H1 (cell line): ENCODE results near the gene INPP5J. TPM values are rescaled to one million over a fixed set of nuclear protein-coding genes. Genes with fewer than 3 reads are reported as not detected.

Source experiments
- CTCF ChIA-PET: fragments of 300-600 bp; sonication (Branson Sonifier 250); formaldehyde crosslinking; loops from one replicate; lab custom pipeline; 2021; ENCODE audit not compliant: partially characterized antibody; lab: Charles Lee
- POLR2A ChIA-PET: fragments of 300-600 bp; sonication (Branson Sonifier 250); formaldehyde crosslinking; loops from one replicate; lab custom pipeline; 2021; ENCODE audit warnings: inconsistent platforms; ENCODE audit not compliant: partially characterized antibody; lab: Charles Lee
- DNase-seq, 2 experiments: peaks; one replicate each; pipeline versions ENCODE4 v3.0.0 to v3.0.0-alpha.2; 2010 to 2022; ENCODE audit warnings: low spot score in 2 of 2, low read depth in 1 of 2, mixed read lengths in 1 of 2
- FAIRE-seq: peaks from 2 replicates; lab custom pipeline; 2011; peaks lifted over from hg19 to GRCh38; lab: Jason Lieb, UNC
- H2AFZ ChIP-seq: 2 replicates; pipeline ENCODE4 v1.8.1; 2012; ENCODE audit warnings: low read length, inconsistent platforms
- H2AK5ac ChIP-seq: 2 replicates; pipeline ENCODE4 v1.6.1; 2013; ENCODE audit warnings: low read depth, low read length
- H2BK120ac ChIP-seq: replicated peaks from 2 replicates; pipeline ENCODE3; 2013; ENCODE audit warnings: low read depth, low read length, inconsistent platforms
- H2BK12ac ChIP-seq: 2 replicates; pipeline ENCODE4 v1.6.1; 2013; ENCODE audit warnings: low read depth, low read length
- H2BK15ac ChIP-seq: 2 replicates; pipeline ENCODE4 v1.6.1; 2013; ENCODE audit warnings: low read length
- H2BK20ac ChIP-seq: 2 replicates; pipeline ENCODE4 v1.6.1; 2013; ENCODE audit warnings: low read length
- H2BK5ac ChIP-seq: 2 replicates; pipeline ENCODE4 v1.6.1; 2013; ENCODE audit warnings: low read depth, low read length
- H3K14ac ChIP-seq: 2 replicates; pipeline ENCODE4 v1.6.1; 2013; ENCODE audit warnings: inconsistent platforms; ENCODE audit not compliant: insufficient read length
- H3K18ac ChIP-seq: 2 replicates; pipeline ENCODE4 v1.6.1; 2013; ENCODE audit warnings: low read length; ENCODE audit errors: extremely low read depth
- H3K23ac ChIP-seq: 2 replicates; pipeline ENCODE4 v1.6.1; 2013; ENCODE audit warnings: inconsistent platforms; ENCODE audit not compliant: insufficient read length
- H3K23me2 ChIP-seq: 2 replicates; pipeline ENCODE4 v1.6.1; 2013; ENCODE audit warnings: low read depth, low read length
- H3K27ac ChIP-seq: 2 replicates; pipeline ENCODE4 v1.6.1; 2011; ENCODE audit warnings: low read depth, low read length, inconsistent platforms
- H3K27me3 ChIP-seq, 4 experiments: replicated peaks in 1 of 4; 1 replicate in 1 of 4; 2 replicates in 3 of 4; pipeline versions ENCODE4 v1.6.1 to v1.8.1; 2011 to 2013; ENCODE audit warnings: low read length in 3 of 4, mild to moderate bottlenecking in 3 of 4, inconsistent platforms in 2 of 4, mixed read lengths in 2 of 4, moderate library complexity in 1 of 4; ENCODE audit not compliant: control insufficient read depth in 3 of 4, insufficient read depth in 3 of 4; ENCODE audit errors: extremely low read depth in 1 of 4
- H3K36me3 ChIP-seq, 4 experiments: 2 replicates each; pipeline versions ENCODE4 v1.6.1 to v1.8.1; 2011 to 2013; ENCODE audit warnings: mild to moderate bottlenecking in 4 of 4, low read length in 3 of 4, moderate library complexity in 2 of 4, control low read depth in 1 of 4, inconsistent platforms in 1 of 4; ENCODE audit not compliant: insufficient read depth in 4 of 4, control insufficient read depth in 2 of 4
- H3K4ac ChIP-seq: replicated peaks from 2 replicates; pipeline ENCODE3; 2013; ENCODE audit warnings: low read length, low read depth, mixed read lengths, inconsistent platforms; ENCODE audit not compliant: insufficient read length
- H3K4me1 ChIP-seq, 4 experiments: replicated peaks in 1 of 4; 1 replicate in 1 of 4; 2 replicates in 3 of 4; pipeline versions ENCODE4 v1.6.1 to v1.8.1; 2011 to 2013; ENCODE audit warnings: low read length in 3 of 4, inconsistent platforms in 2 of 4, mixed read lengths in 1 of 4; ENCODE audit not compliant: insufficient read depth in 4 of 4, control insufficient read depth in 3 of 4
- H3K4me2 ChIP-seq, 2 experiments: 2 replicates each; pipeline versions ENCODE4 v1.6.1 to v1.8.1; 2011 to 2013; ENCODE audit warnings: low read depth in 2 of 2, low read length in 2 of 2, control low read depth in 1 of 2, inconsistent platforms in 1 of 2, mild to moderate bottlenecking in 1 of 2; ENCODE audit not compliant: insufficient read depth in 1 of 2
- H3K4me3 ChIP-seq, 4 experiments: fragments of 200-600, 300-600 bp in 1 of 4; sonication (generic), shearing (Covaris generic), sonication (Bioruptor Twin) in 1 of 4; 2 replicates each; pipeline versions ENCODE4 v1.5.1 to v1.8.1; 2011 to 2016; ENCODE audit warnings: low read length in 4 of 4, low read depth in 3 of 4, control low read depth in 2 of 4, inconsistent platforms in 2 of 4, mild to moderate bottlenecking in 2 of 4, mixed read lengths in 1 of 4, moderate library complexity in 1 of 4; ENCODE audit not compliant: insufficient read depth in 2 of 4; ENCODE audit errors: extremely low read depth in 1 of 4
- H3K56ac ChIP-seq: replicated peaks from 2 replicates; pipeline ENCODE3; 2013; ENCODE audit warnings: low read depth, mild to moderate bottlenecking, mixed read lengths, low read length, inconsistent platforms; ENCODE audit not compliant: insufficient read length
- H3K79me1 ChIP-seq: 2 replicates; pipeline ENCODE4 v1.6.1; 2013; ENCODE audit warnings: low read depth, low read length, control low read depth
- H3K79me2 ChIP-seq, 2 experiments: 2 replicates each; pipeline versions ENCODE4 v1.6.1 to v1.8.1; 2012 to 2013; ENCODE audit warnings: low read length in 2 of 2, mild to moderate bottlenecking in 2 of 2, inconsistent platforms in 1 of 2; ENCODE audit not compliant: insufficient read depth in 2 of 2, control insufficient read depth in 1 of 2
- H3K9ac ChIP-seq, 4 experiments: replicated peaks in 1 of 4; 1 replicate in 1 of 4; 2 replicates in 3 of 4; pipeline versions ENCODE4 v1.6.1 to v1.8.1; 2011 to 2013; ENCODE audit warnings: low read depth in 3 of 4, low read length in 3 of 4, control low read depth in 2 of 4, mild to moderate bottlenecking in 2 of 4, moderate library complexity in 2 of 4, inconsistent platforms in 1 of 4; ENCODE audit errors: extremely low read depth in 1 of 4
- H3K9me3 ChIP-seq, 2 experiments: 2 replicates each; pipeline versions ENCODE4 v1.6.1 to v1.8.1; 2012 to 2013; ENCODE audit warnings: mild to moderate bottlenecking in 2 of 2, moderate library complexity in 2 of 2, control low read depth in 1 of 2, inconsistent platforms in 1 of 2, low read depth in 1 of 2, low read length in 1 of 2, mixed read lengths in 1 of 2; ENCODE audit not compliant: insufficient read depth in 2 of 2
- H4K20me1 ChIP-seq, 2 experiments: replicated peaks in 1 of 2; 2 replicates each; pipeline versions ENCODE3 to v1.8.1; 2011 to 2013; ENCODE audit warnings: inconsistent platforms in 2 of 2, low read length in 2 of 2, mild to moderate bottlenecking in 1 of 2; ENCODE audit not compliant: insufficient read depth in 2 of 2, control insufficient read depth in 1 of 2
- H4K5ac ChIP-seq: 2 replicates; pipeline ENCODE4 v1.6.1; 2013; ENCODE audit warnings: low read length, low read depth, mixed read lengths, inconsistent platforms; ENCODE audit not compliant: insufficient read length
- H4K8ac ChIP-seq: 2 replicates; pipeline ENCODE4 v1.8.0; 2013; ENCODE audit warnings: mild to moderate bottlenecking, moderate library complexity, low read length, inconsistent platforms; ENCODE audit not compliant: insufficient read depth; ENCODE audit errors: extremely low read depth
- H4K91ac ChIP-seq: replicated peaks from 2 replicates; pipeline ENCODE3; 2013; ENCODE audit warnings: low read length, mixed read lengths, inconsistent platforms; ENCODE audit not compliant: insufficient read length
- BACH1 ChIP-seq: IDR thresholded peaks from 2 replicates; pipeline ENCODE4 v1.6.1; 2012; ENCODE audit warnings: low read length, improper control_type of control experiment
- CTBP2 ChIP-seq: IDR thresholded peaks from 2 replicates; pipeline ENCODE4 v1.7.0; 2011; ENCODE audit warnings: borderline replicate concordance, mild to moderate bottlenecking, moderate library complexity, mixed read lengths, low read length; ENCODE audit not compliant: insufficient read depth, insufficient read length
- CTCF ChIP-seq, 3 experiments: IDR thresholded peaks; 1 replicate in 2 of 3; 2 replicates in 1 of 3; pipeline versions ENCODE4 v1.5.1 to v1.6.1; 2011; ENCODE audit warnings: low read length in 3 of 3, mild to moderate bottlenecking in 3 of 3, inconsistent platforms in 2 of 3, low read depth in 1 of 3, moderate library complexity in 1 of 3; ENCODE audit not compliant: insufficient read depth in 1 of 3; ENCODE audit errors: control extremely low read depth in 1 of 3
- EGR1 ChIP-seq: IDR thresholded peaks from 2 replicates; pipeline ENCODE4 v1.6.1; 2011; ENCODE audit warnings: low read depth, low read length, borderline replicate concordance
- KDM5A ChIP-seq: fragments of 200-600 bp; IDR thresholded peaks from 2 replicates; pipeline ENCODE4 v1.7.1; 2012; ENCODE audit warnings: mild to moderate bottlenecking, low read length, inconsistent platforms, mixed read lengths
- POLR2A ChIP-seq, 2 experiments: IDR thresholded peaks; 1 replicate in 1 of 2; 2 replicates in 1 of 2; pipeline ENCODE4 v1.6.1; 2011; ENCODE audit warnings: low read depth in 2 of 2, low read length in 2 of 2, mild to moderate bottlenecking in 2 of 2; ENCODE audit errors: control extremely low read depth in 1 of 2
- RAD21 ChIP-seq, 2 experiments: IDR thresholded peaks in 1 of 2; conservative IDR thresholded peaks in 1 of 2; 2 replicates each; pipeline ENCODE4 v1.6.1; 2011; ENCODE audit warnings: low read depth in 2 of 2, low read length in 2 of 2, improper control_type of control experiment in 1 of 2, inconsistent platforms in 1 of 2, mild to moderate bottlenecking in 1 of 2, moderate library complexity in 1 of 2
- RFX5 ChIP-seq: IDR thresholded peaks from 2 replicates; pipeline ENCODE4 v1.6.1; 2011; ENCODE audit warnings: low read depth, low read length, improper control_type of control experiment, borderline replicate concordance
- SP2 ChIP-seq: IDR thresholded peaks from 2 replicates; pipeline ENCODE4 v1.6.1; 2012; ENCODE audit warnings: mild to moderate bottlenecking, low read length, inconsistent platforms
- USF2 ChIP-seq: IDR thresholded peaks from 2 replicates; pipeline ENCODE4 v1.6.1; 2011; ENCODE audit warnings: low read length, improper control_type of control experiment
- WGBS, 2 experiments: shearing (Covaris generic) in 1 of 2; methylation state at CpG; one replicate each; pipeline versions ENCODE4 v1.1.6 to v1.1.7; 2013 to 2015; ENCODE audit warnings: low lambda C conversion rate in 2 of 2, mixed read lengths in 2 of 2, inconsistent platforms in 1 of 2, low coverage in 1 of 2, missing lambda C conversion rate in 1 of 2; ENCODE audit not compliant: insufficient replicate concordance in 2 of 2, insufficient coverage in 1 of 2, insufficient read length in 1 of 2; ENCODE audit errors: extremely low coverage in 1 of 2, missing lambda C conversion rate in 1 of 2; 5-methylcytosine and 5-hydroxymethylcytosine counted together
- polyA plus RNA-seq, 7 experiments: library from polyadenylated mRNA; depleted of rRNA in 3 of 7; stranded (reverse) in 5 of 7; unstranded in 2 of 7; fragments of >200 nt in 5 of 7; fragments of 200-250 nt in 2 of 7; gene quantifications; 1 replicate in 5 of 7; 2 replicates in 1 of 7; 4 replicates in 1 of 7; pipeline versions ENCODE4 v1.2.1 to v1.2.3, GENCODE V29; 2011 to 2013; ENCODE audit warnings: missing spikeins in 2 of 7, mixed read lengths in 2 of 7
- total RNA-seq: library from RNA; stranded (reverse); fragmentation: NEBNext Ultra II Directional; extraction: Animal tissue kit (Norgen Biotek cat#: 25700); gene quantifications from 2 replicates; pipeline ENCODE4 v1.2.1, GENCODE V29; 2021

INPP5J gene
- total and polyA plus RNA-seq, 2 of the 8 experiments (the other 6 are each of a cell fraction or from before 2014, with no cell fraction given): 5.4 to 6.0 TPM

- Histone ChIP-seq H3K56ac (no peak overlapping the region), H3K9ac (no peak overlapping the region), H3K27me3 (no peaks in the 10 kb centered on the region), H2BK20ac (no peak overlapping the region), H2AK5ac (no peak overlapping the region), H4K20me1 (peaks cover 4 to 23% of the 10 kb centered on the region in 2 experiments), H3K23ac (no peak overlapping the region), H2BK12ac (no peak overlapping the region), H3K18ac (no peak overlapping the region), H2BK120ac (no peak overlapping the region), H3K79me2 (peaks cover 0 to 17% of the 10 kb centered on the region in 2 experiments; a peak in 3 of 4 replicates), H3K4ac (no peak overlapping the region), H3K27ac (no peak overlapping the region), H3K23me2 (peaks cover 6% of the 10 kb centered on the region), H2AFZ (no peak overlapping the region), H3K9me3 (no peaks in the 10 kb centered on the region), H4K91ac (no peak overlapping the region), H3K14ac (no peak overlapping the region), H4K8ac (no peak overlapping the region), H3K79me1 (peaks cover 12% of the 10 kb centered on the region; the same call in 1 of the 2 replicates), H3K4me1 (peaks cover 7 to 14% (median 9%) of the 10 kb centered on the region in 4 experiments), H2BK5ac (no peak overlapping the region), H4K5ac (no peak overlapping the region), H3K36me3 (peaks cover 10 to 29% (median 18%) of the 10 kb centered on the region in 4 experiments; a peak in 7 of 8 replicates), H2BK15ac (no peak overlapping the region), H3K4me3 (no peak overlapping the region), H3K4me2 (no peak overlapping the region)
- DNase-seq (no peak), FAIRE-seq (no peak)
- ChIA-PET POLR2A (interaction anchor here (0.8 to 2.7 kb wide), 4 partner anchors 10 to 39 kb away, joined by 3 to 9 read pairs (median 6); partner anchors contain the start of genes INPP5J and SELENOM), CTCF (interaction anchor here (0.7 to 2.5 kb wide), 5 partner anchors 14 to 38 kb away, joined by 3 to 16 read pairs (median 3); partner anchors contain the start of gene SELENOM)
- 90% methylated on average over 4 of the region's 4 CpGs; no CpG with 5 or more reads in 1 of the 2 experiments for WGBS, 2 experiments
- no peak for TF ChIP-seq KDM5A
- no peak for TF ChIP-seq CTBP2
- no peak for TF ChIP-seq SP2
- TF ChIP-seq RFX5: no peak
- TF ChIP-seq USF2: no peak
- TF ChIP-seq EGR1: no peak
- TF ChIP-seq POLR2A (IDR thresholded peaks at IDR 0.05; ENCODE audit: control extremely low read depth in 1 of 2, low read depth in 2 of 2, low read length in 2 of 2): no peak
- TF ChIP-seq RAD21 (IDR thresholded peaks at IDR 0.05 in 1 of 2, conservative IDR thresholded peaks at IDR 0.05 in 1 of 2; ENCODE audit: low read depth in 2 of 2, low read length in 2 of 2): no peak
- TF ChIP-seq BACH1: no peak
- no peak for TF ChIP-seq CTCF (IDR thresholded peaks at IDR 0.05; ENCODE audit: control extremely low read depth in 1 of 3, insufficient read depth in 1 of 3, low read depth in 1 of 3, low read length in 3 of 3)
Observed at GRCh38 chr22:31134688-31135087, 11.9 kb downstream of the INPP5J start.
